ENCODE results near the gene IFT81. TPM values are rescaled to one million over a fixed set of nuclear protein-coding genes. Genes with fewer than 3 reads are reported as not detected.
"Not testable (repeated sequence)": the region's sequence is repeated elsewhere in the genome, so short reads cannot be mapped to it uniquely, and the experiment has no call there.

IFT81 gene
- total RNA-seq, 1 donor from 2014 or later: 4.3 TPM

GRCh38 chr12:110080410-110080809 lies 43.7 kb upstream of the IFT81 start:
- no peaks in the 10 kb centered on the region for H3K27me3 Mint-ChIP-seq
- H3K9me3 Mint-ChIP-seq: peaks cover 3% of the 10 kb centered on the region
- TF ChIP-seq, protein P1, sequence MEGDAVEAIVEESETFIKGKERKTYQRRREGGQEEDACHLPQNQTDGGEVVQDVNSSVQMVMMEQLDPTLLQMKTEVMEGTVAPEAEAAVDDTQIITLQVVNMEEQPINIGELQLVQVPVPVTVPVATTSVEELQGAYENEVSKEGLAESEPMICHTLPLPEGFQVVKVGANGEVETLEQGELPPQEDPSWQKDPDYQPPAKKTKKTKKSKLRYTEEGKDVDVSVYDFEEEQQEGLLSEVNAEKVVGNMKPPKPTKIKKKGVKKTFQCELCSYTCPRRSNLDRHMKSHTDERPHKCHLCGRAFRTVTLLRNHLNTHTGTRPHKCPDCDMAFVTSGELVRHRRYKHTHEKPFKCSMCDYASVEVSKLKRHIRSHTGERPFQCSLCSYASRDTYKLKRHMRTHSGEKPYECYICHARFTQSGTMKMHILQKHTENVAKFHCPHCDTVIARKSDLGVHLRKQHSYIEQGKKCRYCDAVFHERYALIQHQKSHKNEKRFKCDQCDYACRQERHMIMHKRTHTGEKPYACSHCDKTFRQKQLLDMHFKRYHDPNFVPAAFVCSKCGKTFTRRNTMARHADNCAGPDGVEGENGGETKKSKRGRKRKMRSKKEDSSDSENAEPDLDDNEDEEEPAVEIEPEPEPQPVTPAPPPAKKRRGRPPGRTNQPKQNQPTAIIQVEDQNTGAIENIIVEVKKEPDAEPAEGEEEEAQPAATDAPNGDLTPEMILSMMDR (IDR thresholded peaks at IDR 0.05): no peak
- intact Hi-C loops (cut with micrococcal nuclease): no loop called here
- POLR2A ChIA-PET: interaction anchor here (0.9 to 1.5 kb wide), 7 partner anchors 9 to 1605 kb away, joined by 3 to 6 read pairs (median 5); partner anchors contain the start of genes ACAD10, ANKRD13A, BRAP and IFT81
- peak overlapping the region; percentile 59 for H3K4me3 Mint-ChIP-seq
- CTCF ChIA-PET: no interaction called here
- H3K4me1 Mint-ChIP-seq: peaks cover 24% of the 10 kb centered on the region
- DNase-seq (no peak), ATAC-seq (ENCODE audit: low read depth) (no peak)
- peak overlapping the region; percentile 68 for H3K27ac Mint-ChIP-seq
- no peaks in the 10 kb centered on the region for H3K36me3 Mint-ChIP-seq (ENCODE audit: low read depth)

DNA sequence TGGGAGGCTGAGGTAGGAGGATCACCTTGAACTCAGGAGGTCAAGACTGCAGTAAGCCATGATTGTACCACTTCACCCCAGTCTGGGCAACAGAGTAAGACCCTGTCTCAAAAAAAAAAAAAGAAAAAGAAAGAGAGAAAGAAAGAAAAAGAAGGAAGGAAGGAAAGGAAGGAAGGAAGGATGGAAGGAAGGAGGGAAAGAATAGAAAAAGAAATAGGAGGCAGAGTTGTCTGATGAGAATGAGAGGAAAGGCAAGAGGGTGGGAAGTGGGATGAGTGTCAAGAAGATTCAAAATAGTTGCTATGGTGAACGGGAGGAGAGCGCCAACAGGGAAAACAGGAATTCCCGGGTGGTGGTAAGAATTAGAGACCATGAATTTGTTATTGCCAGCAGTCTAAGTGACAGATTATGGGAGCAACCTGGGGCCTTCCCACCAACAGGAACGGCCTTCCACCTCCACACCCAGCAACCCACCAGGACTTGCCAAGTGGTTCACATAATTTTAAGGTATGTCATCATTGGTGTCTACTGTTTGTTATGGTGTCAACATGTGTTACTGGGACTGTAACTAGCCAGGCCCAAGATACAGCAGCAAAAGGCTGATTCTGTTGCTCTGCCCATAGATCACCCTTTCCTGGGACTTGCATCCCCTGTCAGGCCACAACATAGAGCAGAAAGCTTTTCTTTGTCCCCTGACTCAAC lies 39.7 kb upstream of the IFT81 start:
- ATAC-seq (ENCODE audit: low read depth) (no peak), DNase-seq (no peak)
- Mint-ChIP-seq H3K27ac (no peak overlapping the region), H3K4me3 (no peak overlapping the region), H3K36me3 (ENCODE audit: low read depth) (no peaks in the 10 kb centered on the region), H3K9me3 (peaks cover 3% of the 10 kb centered on the region), H3K27me3 (peaks cover 6% of the 10 kb centered on the region), H3K4me1 (peaks cover 14% of the 10 kb centered on the region)
- TF ChIP-seq, protein P1 (IDR thresholded peaks at IDR 0.05): no peak
- intact Hi-C loops (cut with micrococcal nuclease): no loop called here
- ChIA-PET CTCF (interaction anchor here (1.5 kb wide), 1 partner anchor 10 kb away, joined by 4 read pairs; no protein-coding TSS in a partner anchor), POLR2A (no interaction called here)

GRCh38 chr12:110088216-110088615 lies 35.9 kb upstream of the IFT81 start:
- H3K36me3 Mint-ChIP-seq (ENCODE audit: low read depth); ATAC-seq (ENCODE audit: low read depth); CTCF ChIA-PET; H3K27ac Mint-ChIP-seq; H3K4me3 Mint-ChIP-seq; H3K4me1 Mint-ChIP-seq; DNase-seq; intact Hi-C loops (cut with micrococcal nuclease); H3K9me3 Mint-ChIP-seq: not testable (repeated sequence)
- H3K27me3 Mint-ChIP-seq: peaks cover 16% of the 10 kb centered on the region
- POLR2A ChIA-PET: interaction anchor here (0.5 kb wide), 1 partner anchor 11 kb away, joined by 3 read pairs; no protein-coding TSS in a partner anchor

GRCh38 chr12:110088936-110089335 lies 35.2 kb upstream of the IFT81 start:
- TF ChIP-seq, protein P1 (IDR thresholded peaks at IDR 0.05): no peak
- peaks cover 16% of the 10 kb centered on the region for H3K27me3 Mint-ChIP-seq
- no peak overlapping the region for H3K4me3 Mint-ChIP-seq
- intact Hi-C loops (cut with micrococcal nuclease): no loop called here
- CTCF ChIA-PET: no interaction called here
- H3K27ac Mint-ChIP-seq: no peak overlapping the region
- ATAC-seq (ENCODE audit: low read depth): no peak
- DNase-seq: no peak
- H3K9me3 Mint-ChIP-seq: no peaks in the 10 kb centered on the region
- H3K36me3 Mint-ChIP-seq (ENCODE audit: low read depth): no peaks in the 10 kb centered on the region
- POLR2A ChIA-PET: no interaction called here
- H3K4me1 Mint-ChIP-seq: no peaks in the 10 kb centered on the region

- H3K4me3 Mint-ChIP-seq: no peak overlapping the region
- H3K27me3 Mint-ChIP-seq: peaks cover 16% of the 10 kb centered on the region
- ATAC-seq (ENCODE audit: low read depth): no peak
- no peaks in the 10 kb centered on the region for H3K36me3 Mint-ChIP-seq (ENCODE audit: low read depth)
- H3K4me1 Mint-ChIP-seq: no peaks in the 10 kb centered on the region
- no peak for DNase-seq
- intact Hi-C loops (cut with micrococcal nuclease): no loop called here
- H3K27ac Mint-ChIP-seq: no peak overlapping the region
- POLR2A ChIA-PET: interaction anchor here (0.5 to 1.3 kb wide), 2 partner anchors 11 to 28 kb away, joined by 4 read pairs; no protein-coding TSS in a partner anchor
- no peaks in the 10 kb centered on the region for H3K9me3 Mint-ChIP-seq
- CTCF ChIA-PET: no interaction called here
- TF ChIP-seq, protein P1 (IDR thresholded peaks at IDR 0.05): no peak
Measured at GRCh38 chr12:110090266-110091135, 33.7 kb upstream of the IFT81 start.
